GM10248 (cell line): ENCODE measurements around the gene MAP1B.
A peak's percentile ranks its signal among the peaks of the same experiment; 100 is the strongest.

Experiments
- CTCF ChIA-PET: fragments of 300-600 bp; sonication (Branson Sonifier 250); formaldehyde crosslinking; extraction: SDS; loops from one replicate; lab custom pipeline; 2021; ENCODE audit warnings: antibody characterized with exemption; lab: Yijun Ruan, JAX
- POLR2A ChIA-PET: fragments of 350-650 bp; sonication (Branson Sonifier 250); formaldehyde crosslinking; extraction: SDS; loops from one replicate; lab custom pipeline; 2020; ENCODE audit warnings: antibody characterized with exemption; lab: Yijun Ruan, JAX
- DNase-seq: peaks from one replicate; pipeline ENCODE4 v3.0.0; 2012; ENCODE audit errors: extremely low spot score
- TF ChIP-seq, protein P1 (sequence below): IDR thresholded peaks from 2 replicates; pipeline ENCODE4 v1.5.1; 2012; ENCODE audit warnings: mild to moderate bottlenecking, low read depth; ENCODE audit errors: extremely low read depth, missing control alignments, control extremely low read depth

The MAP1B gene

DNA sequence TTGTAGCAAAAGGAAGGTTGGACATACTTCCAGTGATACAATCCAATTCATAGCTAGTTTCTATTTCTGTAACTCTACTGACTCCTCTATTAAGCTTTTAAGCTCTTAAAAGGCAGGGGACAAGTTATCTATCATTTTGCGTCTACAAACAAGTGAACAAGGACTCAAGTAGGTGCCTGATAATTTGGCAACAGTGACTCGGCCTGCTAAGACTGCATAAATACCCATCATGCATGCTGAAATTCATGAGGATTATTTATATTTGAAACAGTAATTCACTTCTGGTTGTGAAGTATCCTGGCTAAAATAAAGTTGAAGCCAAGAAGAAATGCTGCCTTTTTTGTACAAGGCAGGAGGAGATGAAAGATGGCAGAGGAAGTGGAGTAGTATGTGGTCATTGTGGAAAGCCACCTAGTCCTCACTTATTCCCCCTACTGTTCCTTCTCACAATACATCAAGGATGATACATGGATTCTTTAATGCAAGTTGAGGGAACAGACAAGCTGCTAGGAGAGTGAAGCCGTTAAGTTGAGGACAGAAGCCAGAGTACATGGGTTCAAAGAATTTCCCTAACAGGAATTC lies 138.8 kb downstream of the MAP1B start:
- TF ChIP-seq, protein P1, sequence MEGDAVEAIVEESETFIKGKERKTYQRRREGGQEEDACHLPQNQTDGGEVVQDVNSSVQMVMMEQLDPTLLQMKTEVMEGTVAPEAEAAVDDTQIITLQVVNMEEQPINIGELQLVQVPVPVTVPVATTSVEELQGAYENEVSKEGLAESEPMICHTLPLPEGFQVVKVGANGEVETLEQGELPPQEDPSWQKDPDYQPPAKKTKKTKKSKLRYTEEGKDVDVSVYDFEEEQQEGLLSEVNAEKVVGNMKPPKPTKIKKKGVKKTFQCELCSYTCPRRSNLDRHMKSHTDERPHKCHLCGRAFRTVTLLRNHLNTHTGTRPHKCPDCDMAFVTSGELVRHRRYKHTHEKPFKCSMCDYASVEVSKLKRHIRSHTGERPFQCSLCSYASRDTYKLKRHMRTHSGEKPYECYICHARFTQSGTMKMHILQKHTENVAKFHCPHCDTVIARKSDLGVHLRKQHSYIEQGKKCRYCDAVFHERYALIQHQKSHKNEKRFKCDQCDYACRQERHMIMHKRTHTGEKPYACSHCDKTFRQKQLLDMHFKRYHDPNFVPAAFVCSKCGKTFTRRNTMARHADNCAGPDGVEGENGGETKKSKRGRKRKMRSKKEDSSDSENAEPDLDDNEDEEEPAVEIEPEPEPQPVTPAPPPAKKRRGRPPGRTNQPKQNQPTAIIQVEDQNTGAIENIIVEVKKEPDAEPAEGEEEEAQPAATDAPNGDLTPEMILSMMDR: peak; percentile 37
- ChIA-PET POLR2A (no interaction called here), CTCF (interaction anchor here (1.1 to 2.3 kb wide), 12 partner anchors 9 to 110 kb away, joined by 3 to 11 read pairs (median 6); no protein-coding TSS in a partner anchor)
- DNase-seq: no peak

DNA sequence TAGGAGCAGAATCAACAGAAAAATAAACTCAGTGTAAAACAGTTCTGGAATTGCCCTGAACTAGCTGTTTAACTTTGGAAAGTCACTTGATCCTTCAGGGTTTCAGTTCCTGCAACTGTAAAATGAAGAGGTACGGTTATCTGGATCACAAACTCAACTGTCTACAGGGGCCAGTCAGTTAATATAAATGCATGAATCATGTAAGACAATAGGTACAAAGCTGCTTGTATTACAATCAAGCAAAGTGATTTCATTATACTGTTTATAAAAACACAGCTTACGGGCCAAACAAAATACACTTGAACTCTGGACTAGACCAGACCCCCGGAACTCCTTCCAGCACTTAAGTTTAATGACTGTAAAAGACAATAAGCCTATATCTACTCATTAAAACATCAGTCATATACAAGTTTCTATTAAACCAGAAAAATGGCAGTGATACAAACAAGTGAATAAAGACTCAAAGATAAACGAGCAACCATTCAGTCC lies 139.7 kb downstream of the MAP1B start:
- POLR2A ChIA-PET: no interaction called here
- DNase-seq: no peak
- CTCF ChIA-PET: interaction anchor here (1.0 to 3.2 kb wide), 4 partner anchors 8 to 46 kb away, joined by 3 to 10 read pairs (median 5); no protein-coding TSS in a partner anchor
- TF ChIP-seq, protein P1: no peak

DNA sequence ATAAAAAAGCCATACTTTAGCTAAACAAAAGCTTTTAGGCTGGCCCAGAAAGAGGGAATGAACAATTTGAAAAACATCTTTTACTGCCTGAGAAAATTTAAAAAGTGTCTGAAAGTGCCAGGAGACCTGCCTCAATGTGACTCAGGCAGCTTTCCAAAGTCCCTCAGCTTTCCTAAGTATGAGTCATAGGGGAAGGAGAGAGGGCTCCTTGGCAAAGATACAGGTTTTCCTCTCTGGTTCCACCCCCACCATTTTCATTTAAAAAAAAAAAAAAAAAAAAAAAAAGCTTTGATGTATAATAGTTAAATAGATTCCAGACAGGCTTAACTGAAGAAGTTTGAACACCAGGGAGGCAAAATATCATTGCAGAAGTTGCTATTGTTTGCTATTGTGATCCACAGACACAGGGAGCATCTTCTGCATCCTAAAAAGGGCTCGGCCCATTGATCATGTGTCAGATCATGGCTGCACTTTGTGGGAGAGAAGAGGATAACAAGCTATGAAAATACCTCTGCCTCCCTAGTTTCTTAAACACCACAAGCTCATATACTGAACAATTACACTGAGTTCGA lies 141.2 kb downstream of the MAP1B start:
- ChIA-PET POLR2A (no interaction called here), CTCF (interaction anchor here (1.0 to 3.2 kb wide), 9 partner anchors 8 to 60 kb away, joined by 3 to 10 read pairs (median 4); no protein-coding TSS in a partner anchor)
- DNase-seq: no peak
- TF ChIP-seq, protein P1: no peak

DNA sequence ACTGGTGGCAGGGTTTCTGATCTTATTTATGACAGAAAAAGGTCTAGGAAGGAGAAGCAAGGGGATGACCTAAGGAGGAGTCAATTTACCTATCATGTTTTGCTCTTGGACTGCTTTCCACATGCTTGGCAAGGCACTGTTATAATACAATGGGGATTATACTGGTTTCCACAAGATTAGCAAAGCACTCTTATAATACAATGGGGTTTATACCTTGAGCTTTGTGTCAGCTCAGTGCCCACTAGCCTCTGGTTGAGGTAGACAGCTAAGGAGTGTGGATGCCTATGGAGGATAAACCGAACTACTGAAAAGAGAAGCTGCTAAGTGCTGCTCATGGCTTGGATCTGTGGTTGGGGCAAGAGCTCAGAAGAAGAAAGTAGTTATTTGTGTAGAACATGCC lies 144.1 kb downstream of the MAP1B start:
- no peak for DNase-seq
- ChIA-PET POLR2A (no interaction called here), CTCF (interaction anchor here (0.9 to 1.4 kb wide), 7 partner anchors 13 to 57 kb away, joined by 3 to 8 read pairs (median 4); no protein-coding TSS in a partner anchor)
- TF ChIP-seq, protein P1: no peak

DNA sequence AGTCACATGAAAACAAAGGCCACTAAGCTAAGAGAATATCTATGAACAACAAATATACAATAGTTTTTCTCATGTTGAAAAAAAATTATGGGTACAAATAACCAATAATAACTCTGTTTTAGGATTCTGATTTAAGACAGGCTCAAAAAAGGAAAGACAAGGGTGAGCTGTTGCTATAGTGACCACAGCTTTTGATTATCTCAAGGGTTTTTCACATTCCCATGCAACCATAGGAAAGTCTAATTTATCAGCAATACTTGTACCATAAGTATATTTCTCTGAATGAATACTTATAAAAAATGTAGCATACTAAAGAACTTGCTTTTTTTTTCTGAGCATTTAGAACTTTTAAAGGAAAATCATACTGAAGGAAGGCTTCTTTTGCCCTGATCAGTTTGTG lies 144.7 kb downstream of the MAP1B start:
- ChIA-PET POLR2A (no interaction called here), CTCF (interaction anchor here (0.9 to 1.4 kb wide), 7 partner anchors 12 to 56 kb away, joined by 3 to 8 read pairs (median 4); no protein-coding TSS in a partner anchor)
- no peak for DNase-seq
- TF ChIP-seq, protein P1: no peak

DNA sequence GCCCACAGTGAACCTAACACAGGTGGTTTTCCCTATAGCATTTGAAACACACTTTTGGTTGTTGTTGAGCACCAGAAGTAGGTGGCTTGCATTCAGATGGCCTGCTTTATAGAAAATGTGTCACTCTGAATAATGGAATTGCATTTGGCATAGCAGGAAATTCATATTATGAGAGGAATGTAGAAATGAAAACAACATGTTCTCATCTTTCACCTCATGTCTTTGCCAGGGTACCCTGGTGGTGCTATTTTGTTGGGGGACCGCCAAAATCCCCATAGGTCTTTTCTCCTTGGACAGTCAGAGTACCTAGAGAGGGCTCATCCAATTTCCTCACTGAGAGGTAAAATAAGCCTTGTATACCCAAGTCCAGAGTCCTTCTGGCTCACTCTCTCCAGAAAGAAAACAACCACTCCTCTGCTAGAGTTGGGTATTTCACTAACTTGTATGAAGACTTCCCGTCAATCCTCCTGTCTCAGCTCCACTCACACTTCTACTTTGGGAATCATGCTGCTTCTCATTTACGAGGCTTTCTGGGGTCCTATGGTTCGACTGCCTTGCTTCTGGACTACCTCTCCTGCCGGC lies 145.4 kb downstream of the MAP1B start:
- TF ChIP-seq, protein P1: no peak
- ChIA-PET POLR2A (no interaction called here), CTCF (interaction anchor here (1.7 to 2.8 kb wide), 2 partner anchors 17 to 56 kb away, joined by 4 to 10 read pairs; no protein-coding TSS in a partner anchor)
- no peak for DNase-seq
